BLaER1 treated with 17β-estradiol and CSF1 and Interleukin-3, amounts not matched to agents 10 nM and 100 nM (cell line): ENCODE data around the gene ANKMY1.

ENCODE experiments used
- H3K27ac ChIP-seq, 11 experiments: shearing (Covaris generic); formaldehyde crosslinking; 2 replicates each; pipeline ENCODE4 v1.8.1; 2022
- H3K27me3 ChIP-seq, 11 experiments: shearing (Covaris generic); formaldehyde crosslinking; 2 replicates each; pipeline ENCODE4 v1.8.1; 2022
- H3K36me3 ChIP-seq, 11 experiments: shearing (Covaris generic); formaldehyde crosslinking; 2 replicates each; pipeline ENCODE4 v1.8.1; 2022
- H3K4me1 ChIP-seq, 10 experiments: shearing (Covaris generic); formaldehyde crosslinking; 2 replicates each; pipeline ENCODE4 v1.8.1; 2022
- H3K4me2 ChIP-seq, 11 experiments: shearing (Covaris generic); formaldehyde crosslinking; 2 replicates each; pipeline ENCODE4 v1.8.1; 2022
- H3K4me3 ChIP-seq, 10 experiments: shearing (Covaris generic); formaldehyde crosslinking; 2 replicates each; pipeline ENCODE4 v1.8.1; 2022
- H3K9ac ChIP-seq, 11 experiments: shearing (Covaris generic); formaldehyde crosslinking; 2 replicates each; pipeline ENCODE4 v1.8.1; 2022
- H3K9me3 ChIP-seq, 11 experiments: shearing (Covaris generic); formaldehyde crosslinking; replicated peaks in 1 of 11; 2 replicates each; pipeline ENCODE4 v1.8.1; 2022
- H4K20me1 ChIP-seq, 11 experiments: shearing (Covaris generic); formaldehyde crosslinking; 2 replicates each; pipeline ENCODE4 v1.8.1; 2022
- Cebpa-rat ChIP-seq, 11 experiments: shearing (Covaris generic); IDR thresholded peaks; 2 replicates each; pipeline ENCODE4 v1.8.1; 2022

The ANKMY1 gene

DNA sequence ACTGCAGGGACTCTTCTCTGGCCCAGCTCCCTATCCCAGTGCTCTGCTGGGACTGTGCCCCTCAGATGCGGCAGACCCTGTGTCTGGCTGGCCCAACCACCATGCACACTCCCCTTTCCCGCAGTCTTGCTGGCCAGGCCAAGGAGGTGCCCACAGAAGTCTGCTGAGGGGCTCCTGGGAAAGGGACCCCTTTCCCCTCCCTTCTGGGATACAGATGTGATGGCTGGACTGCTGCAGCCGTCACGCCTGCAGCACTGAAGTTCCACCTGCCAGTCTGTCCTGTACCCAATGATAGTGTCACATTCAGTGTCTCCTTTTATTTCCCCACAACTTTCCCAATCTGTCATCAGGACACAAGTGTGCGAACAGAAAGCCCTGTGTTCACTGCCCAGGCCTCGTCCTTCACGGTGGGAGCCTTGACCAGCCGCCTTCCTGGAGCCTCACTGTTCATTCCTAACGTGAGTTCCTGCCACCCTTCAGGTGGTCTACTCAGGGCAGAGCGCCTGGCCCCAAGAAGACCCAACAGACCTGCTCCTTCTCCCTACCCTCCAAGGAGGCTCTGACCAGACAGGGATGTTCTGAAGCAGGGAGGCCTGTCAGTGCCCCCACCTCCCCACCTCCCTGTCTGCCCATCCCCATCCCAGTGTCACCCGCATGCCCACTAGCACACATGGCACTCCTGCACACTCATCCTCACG, 47.1 kb downstream of the ANKMY1 start:
- no peaks in the 10 kb centered on the region for H3K27me3 ChIP-seq
- H3K9me3 ChIP-seq = no peaks in the 10 kb centered on the region
- no peak for TF ChIP-seq Cebpa-rat (IDR thresholded peaks at IDR 0.05)

GRCh38 chr2:240509667-240510512, 47.9 kb downstream of the ANKMY1 start:
- H3K4me1 ChIP-seq = peaks cover 10 to 18% (median 16%) of the 10 kb centered on the region in 10 experiments
- no peak overlapping the region for H3K4me3 ChIP-seq
- H3K9me3 ChIP-seq = no peaks in the 10 kb centered on the region
- H3K27me3 ChIP-seq = no peaks in the 10 kb centered on the region
- TF ChIP-seq Cebpa-rat (IDR thresholded peaks at IDR 0.05) = no peak
- no peak overlapping the region for H3K27ac ChIP-seq
- H3K36me3 ChIP-seq = peaks cover 24 to 78% (median 66%) of the 10 kb centered on the region in 11 experiments
- H3K4me2 ChIP-seq = no peak overlapping the region
- peaks cover 0 to 39% (median 13%) of the 10 kb centered on the region in 11 experiments; a peak in 13 of 22 replicates for H4K20me1 ChIP-seq
- H3K9ac ChIP-seq = no peak overlapping the region

More for the DNA sequence above, 47.1 kb downstream of the ANKMY1 start:
- Histone ChIP-seq H3K9ac (no peak overlapping the region), H3K4me1 (peaks cover 10 to 19% (median 16%) of the 10 kb centered on the region in 10 experiments), H3K4me3 (no peak overlapping the region), H3K4me2 (no peak overlapping the region), H3K36me3 (peaks cover 24 to 71% (median 58%) of the 10 kb centered on the region in 11 experiments), H4K20me1 (peaks cover 0 to 40% (median 13%) of the 10 kb centered on the region in 11 experiments; a peak in 13 of 22 replicates), H3K27ac (no peak overlapping the region)

DNA sequence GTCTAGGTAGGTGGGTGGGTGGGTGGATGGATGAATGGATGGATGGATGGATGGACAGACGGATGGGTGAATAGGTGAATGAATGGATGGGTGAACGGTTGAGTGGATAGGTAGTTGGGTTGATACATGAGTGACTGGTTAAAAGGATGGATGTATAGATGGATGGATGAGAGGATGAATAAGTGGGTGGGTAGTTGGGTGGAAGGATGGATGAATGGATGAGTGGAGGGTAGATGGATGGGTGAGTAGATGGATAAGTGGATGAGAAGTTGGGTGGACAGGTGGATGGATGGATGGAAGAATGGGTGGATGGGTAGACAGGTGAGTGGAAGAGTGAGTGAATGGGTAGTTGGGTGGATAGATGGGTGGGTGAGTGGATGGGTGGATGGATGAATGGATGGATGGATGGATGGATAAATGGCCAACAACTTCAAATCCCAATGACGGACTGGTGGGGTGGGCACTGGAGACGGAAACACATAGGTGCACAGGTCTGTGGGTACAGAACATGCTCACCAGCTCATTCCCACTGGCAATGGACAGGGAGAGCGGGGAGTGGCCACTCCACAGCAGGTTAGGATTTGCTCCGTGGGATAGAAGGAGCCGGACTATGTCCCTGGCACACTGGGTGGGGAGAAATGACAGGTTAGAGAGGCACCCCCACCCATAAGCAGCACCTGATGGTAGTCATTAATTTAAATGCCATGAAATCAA, 48.8 kb downstream of the ANKMY1 start:
- Histone ChIP-seq H3K9ac (no peak overlapping the region), H4K20me1 (peaks cover 0 to 33% (median 11%) of the 10 kb centered on the region in 11 experiments; a peak in 13 of 22 replicates), H3K27ac (no peak overlapping the region), H3K27me3 (no peaks in the 10 kb centered on the region), H3K9me3 (no peaks in the 10 kb centered on the region), H3K4me3 (no peak overlapping the region), H3K36me3 (peaks cover 27 to 87% (median 74%) of the 10 kb centered on the region in 11 experiments), H3K4me2 (no peak overlapping the region), H3K4me1 (peaks cover 1 to 9% (median 7%) of the 10 kb centered on the region in 10 experiments)
- TF ChIP-seq Cebpa-rat (IDR thresholded peaks at IDR 0.05) = no peak

DNA sequence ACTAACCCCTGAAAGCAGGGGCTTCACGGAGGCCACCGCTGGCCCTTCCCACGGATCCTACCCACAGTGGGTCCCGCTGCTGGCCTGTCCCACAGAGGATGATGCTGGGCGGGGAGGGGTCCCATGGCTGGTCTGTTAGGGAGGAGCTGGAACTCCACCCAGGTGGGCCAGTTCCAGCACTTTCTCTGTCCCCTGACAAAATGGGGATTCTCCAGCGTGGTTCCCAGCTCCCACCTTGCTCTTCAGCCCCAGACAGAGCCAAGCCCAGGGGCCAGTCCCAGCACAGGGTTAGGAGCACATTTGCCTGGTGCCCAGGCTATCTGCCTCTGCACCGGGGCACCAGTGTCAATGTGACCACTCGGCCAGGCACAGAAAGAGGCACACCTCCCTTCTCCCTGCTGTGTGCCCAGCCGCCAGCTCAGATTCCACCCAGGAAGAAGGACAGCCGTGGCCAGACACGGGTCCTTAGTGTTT, 50.0 kb downstream of the ANKMY1 start:
- Histone ChIP-seq H3K27me3 (no peaks in the 10 kb centered on the region), H3K4me3 (no peak overlapping the region), H3K9ac (no peak overlapping the region; a peak in 1 of 22 replicates), H4K20me1 (peaks cover 0 to 31% (median under 1%) of the 10 kb centered on the region in 11 experiments; a peak in 6 of 22 replicates), H3K4me2 (no peak overlapping the region), H3K36me3 (peaks cover 35 to 92% (median 73%) of the 10 kb centered on the region in 11 experiments), H3K4me1 (no peaks in the 10 kb centered on the region), H3K27ac (no peak overlapping the region), H3K9me3 (no peaks in the 10 kb centered on the region)
- no peak for TF ChIP-seq Cebpa-rat (IDR thresholded peaks at IDR 0.05)

DNA sequence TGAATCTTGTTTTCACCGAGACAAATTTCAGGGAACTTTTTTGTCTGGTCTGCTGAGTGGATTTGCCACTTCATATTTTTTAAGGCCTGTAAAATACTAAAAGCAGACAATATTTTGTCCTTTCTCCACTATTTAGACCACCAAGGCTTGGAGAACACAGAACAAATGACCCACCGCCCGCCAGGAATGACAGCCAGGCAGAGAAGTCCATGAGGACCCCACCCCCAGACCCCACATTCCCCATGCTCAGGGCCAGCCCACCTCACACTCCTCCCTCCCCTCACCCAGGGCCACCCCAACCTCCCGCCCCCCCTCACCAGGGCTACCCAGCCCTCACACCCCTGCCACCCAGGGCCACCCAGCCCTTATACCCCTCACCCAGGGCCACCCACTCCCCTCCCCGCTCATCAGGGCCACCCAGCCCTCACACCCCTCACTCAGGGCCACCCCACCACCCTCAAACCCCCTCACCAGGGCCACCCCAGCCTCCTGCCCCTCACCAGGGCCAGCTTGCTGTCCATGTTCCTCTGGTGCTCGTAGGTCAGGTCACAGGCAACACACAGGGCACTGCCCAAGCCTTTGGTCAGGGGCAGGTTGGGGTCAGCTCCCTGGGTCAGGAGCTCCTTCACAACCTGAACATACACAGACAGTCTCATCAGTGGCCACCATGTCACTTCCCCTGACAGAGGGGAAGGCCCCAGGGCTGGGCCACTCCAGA, 50.6 kb downstream of the ANKMY1 start:
- H3K36me3 ChIP-seq = peaks cover 32 to 90% (median 67%) of the 10 kb centered on the region in 11 experiments
- no peak overlapping the region for H3K9ac ChIP-seq

DNA sequence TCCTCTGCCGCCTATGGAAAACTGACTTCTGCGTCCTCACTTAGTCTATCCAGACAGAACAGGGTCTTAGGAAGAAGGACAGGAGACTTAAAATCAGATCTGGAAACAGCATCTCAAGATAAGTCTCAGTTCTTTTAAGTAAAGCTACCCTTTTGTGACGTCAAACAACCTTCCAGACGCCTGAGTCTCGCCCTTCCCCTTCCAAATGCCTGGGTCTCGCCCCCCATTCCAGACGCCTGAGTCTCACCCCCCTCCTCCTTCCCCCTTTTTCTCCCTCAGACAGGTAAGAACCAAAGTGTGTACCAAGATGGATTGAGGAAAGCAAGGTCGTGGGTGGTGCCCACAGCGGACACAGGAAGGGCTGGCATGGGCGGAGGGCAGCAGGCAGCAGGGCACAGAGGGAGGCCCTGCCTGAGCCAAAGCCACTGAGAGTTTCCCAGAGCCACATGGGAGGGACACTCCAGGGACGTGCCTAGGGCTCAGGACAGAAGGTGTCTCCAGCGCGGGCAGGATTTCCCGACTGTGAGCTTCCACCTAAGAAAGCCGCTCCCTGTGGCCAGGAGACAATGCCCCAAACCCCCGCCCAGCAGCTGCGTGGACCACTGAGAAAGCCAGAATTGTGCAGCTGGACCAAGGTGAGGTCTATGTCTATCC, 51.3 kb downstream of the ANKMY1 start:
- H3K36me3 ChIP-seq = peaks cover 27 to 90% (median 64%) of the 10 kb centered on the region in 11 experiments
- H3K4me3 ChIP-seq = no peak overlapping the region
- H3K4me1 ChIP-seq = no peaks in the 10 kb centered on the region
- H4K20me1 ChIP-seq = peaks cover 0 to 25% (median 0%) of the 10 kb centered on the region in 11 experiments; a peak in 4 of 22 replicates
- H3K27ac ChIP-seq = no peak overlapping the region
- no peaks in the 10 kb centered on the region for H3K9me3 ChIP-seq
- H3K9ac ChIP-seq = no peak overlapping the region
- no peak for TF ChIP-seq Cebpa-rat (IDR thresholded peaks at IDR 0.05)
- H3K4me2 ChIP-seq = no peak overlapping the region
- H3K27me3 ChIP-seq = no peaks in the 10 kb centered on the region

More for the DNA sequence above, 50.6 kb downstream of the ANKMY1 start:
- Histone ChIP-seq H4K20me1 (peaks cover 0 to 25% (median 0%) of the 10 kb centered on the region in 11 experiments; a peak in 4 of 22 replicates), H3K4me1 (no peaks in the 10 kb centered on the region), H3K27me3 (no peaks in the 10 kb centered on the region), H3K4me3 (no peak overlapping the region), H3K9me3 (no peaks in the 10 kb centered on the region), H3K4me2 (no peak overlapping the region), H3K27ac (no peak overlapping the region)
- no peak for TF ChIP-seq Cebpa-rat (IDR thresholded peaks at IDR 0.05)

- no peak overlapping the region for H3K27ac ChIP-seq
- peaks cover 0 to 31% (median 0%) of the 10 kb centered on the region in 11 experiments; a peak in 6 of 22 replicates for H4K20me1 ChIP-seq
- no peaks in the 10 kb centered on the region for H3K9me3 ChIP-seq
- no peaks in the 10 kb centered on the region for H3K27me3 ChIP-seq
- H3K4me2 ChIP-seq = no peak overlapping the region
- H3K4me3 ChIP-seq = no peak overlapping the region
- H3K4me1 ChIP-seq = no peaks in the 10 kb centered on the region
- no peak overlapping the region for H3K9ac ChIP-seq
- TF ChIP-seq Cebpa-rat (IDR thresholded peaks at IDR 0.05) = no peak
- H3K36me3 ChIP-seq = peaks cover 27 to 90% (median 64%) of the 10 kb centered on the region in 11 experiments
Observed at GRCh38 chr2:240505910-240506309, 51.9 kb downstream of the ANKMY1 start.

GRCh38 chr2:240503848-240504247, 53.9 kb downstream of the ANKMY1 start:
- Histone ChIP-seq H3K36me3 (peaks cover 35 to 90% (median 66%) of the 10 kb centered on the region in 11 experiments), H3K27me3 (no peaks in the 10 kb centered on the region), H3K4me1 (no peaks in the 10 kb centered on the region), H3K9ac (no peak overlapping the region), H3K9me3 (no peaks in the 10 kb centered on the region), H3K27ac (no peak overlapping the region), H4K20me1 (peaks cover 0 to 33% (median 0%) of the 10 kb centered on the region in 11 experiments; a peak in 5 of 22 replicates), H3K4me2 (no peak overlapping the region), H3K4me3 (no peak overlapping the region)
- no peak for TF ChIP-seq Cebpa-rat (IDR thresholded peaks at IDR 0.05)
